Skeletal muscle tissue (tissue), 4 donors: ENCODE results near the gene NOXA1. TPM values are rescaled to one million over a fixed set of nuclear protein-coding genes. Genes with fewer than 3 reads are reported as not detected.
A peak's percentile ranks its signal among the peaks of the same experiment; 100 is the strongest.

ENCODE experiments used
- H3K27ac ChIP-seq: one replicate; pipeline ENCODE4 v1.7.0; 2013; ENCODE audit warnings: mild to moderate bottlenecking, low read depth, low read length, inconsistent platforms
- H3K27me3 ChIP-seq, 3 donors: one replicate each; pipeline ENCODE4 v1.7.0; 2013; ENCODE audit warnings: low read length in 3 of 3; ENCODE audit not compliant: control insufficient read depth in 3 of 3, insufficient read depth in 3 of 3
- H3K36me3 ChIP-seq, 3 donors: one replicate each; pipeline ENCODE4 v1.7.0; 2013; ENCODE audit warnings: low read length in 3 of 3; ENCODE audit not compliant: control insufficient read depth in 3 of 3, insufficient read depth in 3 of 3
- H3K4me1 ChIP-seq, 3 donors: one replicate each; pipeline ENCODE4 v1.7.0; 2013; ENCODE audit warnings: low read length in 3 of 3, mild to moderate bottlenecking in 3 of 3; ENCODE audit not compliant: control insufficient read depth in 3 of 3, insufficient read depth in 3 of 3
- H3K4me3 ChIP-seq, 3 donors: one replicate each; pipeline ENCODE4 v1.7.0; 2013; ENCODE audit warnings: low read length in 3 of 3
- H3K9ac ChIP-seq, 3 donors: one replicate each; pipeline ENCODE4 v1.7.0; 2013; ENCODE audit warnings: low read length in 3 of 3, mild to moderate bottlenecking in 3 of 3, moderate library complexity in 2 of 3, low read depth in 1 of 3
- H3K9me3 ChIP-seq, 3 donors: one replicate each; pipeline ENCODE4 v1.7.0; 2013; ENCODE audit warnings: low read length in 3 of 3; ENCODE audit not compliant: control insufficient read depth in 3 of 3
- total RNA-seq: library from RNA; depleted of rRNA; stranded (reverse); fragments of >200 nt; gene quantifications from one replicate; pipeline ENCODE4 v1.2.3, GENCODE V29; 2014
- donor health status: Osteomylitis.

Gene NOXA1
- total RNA-seq, 1 donor from 2014 or later: 0.52 TPM

GRCh38 chr9:137415451-137415850 lies 7.7 kb upstream of the NOXA1 start:
- Histone ChIP-seq H3K4me3 (no peak overlapping the region), H3K9ac (no peak overlapping the region), H3K27ac (no peak overlapping the region), H3K36me3 (no peaks in the 10 kb centered on the region), H3K4me1 (peaks cover 10 to 29% (median 17%) of the 10 kb centered on the region in 3 donors), H3K27me3 (no peaks in the 10 kb centered on the region), H3K9me3 (no peaks in the 10 kb centered on the region)

DNA sequence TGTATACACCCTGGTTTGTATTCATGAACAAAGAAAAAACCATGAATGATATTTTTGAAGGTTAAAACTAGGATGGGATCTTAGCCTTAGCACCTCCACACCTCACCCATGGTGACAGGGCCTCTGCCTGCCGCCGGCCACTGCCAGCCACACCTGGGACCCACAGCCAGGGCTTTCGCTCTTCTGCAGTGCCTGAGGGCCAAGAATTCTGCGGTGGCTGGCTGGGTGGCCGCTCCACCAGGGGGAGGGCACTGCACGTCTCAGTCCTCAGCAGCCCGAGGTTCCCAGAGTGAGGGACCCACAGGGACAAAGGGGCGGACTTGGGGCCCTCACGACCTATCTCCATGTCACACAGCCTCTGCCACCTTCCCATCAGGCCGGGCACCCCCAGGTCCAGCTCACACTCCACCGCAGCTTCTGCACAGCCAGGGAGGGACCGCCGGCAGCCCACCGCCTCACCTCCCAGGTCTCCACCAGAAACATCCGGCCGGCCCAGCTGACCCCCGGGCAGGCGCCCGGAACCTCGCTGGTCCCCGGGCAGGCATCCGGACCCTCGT lies 7.1 kb upstream of the NOXA1 start:
- Histone ChIP-seq H3K9me3 (no peaks in the 10 kb centered on the region), H3K36me3 (no peaks in the 10 kb centered on the region), H3K4me1 (peaks cover 10 to 22% (median 13%) of the 10 kb centered on the region in 3 donors), H3K27ac (no peak overlapping the region), H3K9ac (no peak overlapping the region), H3K4me3 (no peak overlapping the region), H3K27me3 (no peaks in the 10 kb centered on the region)

- H3K9me3 ChIP-seq: no peaks in the 10 kb centered on the region
- H3K27me3 ChIP-seq: no peaks in the 10 kb centered on the region
- no peak overlapping the region for H3K4me3 ChIP-seq
- H3K36me3 ChIP-seq: no peaks in the 10 kb centered on the region
- H3K27ac ChIP-seq: no peak overlapping the region
- no peak overlapping the region for H3K9ac ChIP-seq
- H3K4me1 ChIP-seq: peaks cover 14 to 21% (median 16%) of the 10 kb centered on the region in 3 donors
These were observed 6.5 kb upstream of the NOXA1 start for GRCh38 chr9:137416563-137417151.

DNA sequence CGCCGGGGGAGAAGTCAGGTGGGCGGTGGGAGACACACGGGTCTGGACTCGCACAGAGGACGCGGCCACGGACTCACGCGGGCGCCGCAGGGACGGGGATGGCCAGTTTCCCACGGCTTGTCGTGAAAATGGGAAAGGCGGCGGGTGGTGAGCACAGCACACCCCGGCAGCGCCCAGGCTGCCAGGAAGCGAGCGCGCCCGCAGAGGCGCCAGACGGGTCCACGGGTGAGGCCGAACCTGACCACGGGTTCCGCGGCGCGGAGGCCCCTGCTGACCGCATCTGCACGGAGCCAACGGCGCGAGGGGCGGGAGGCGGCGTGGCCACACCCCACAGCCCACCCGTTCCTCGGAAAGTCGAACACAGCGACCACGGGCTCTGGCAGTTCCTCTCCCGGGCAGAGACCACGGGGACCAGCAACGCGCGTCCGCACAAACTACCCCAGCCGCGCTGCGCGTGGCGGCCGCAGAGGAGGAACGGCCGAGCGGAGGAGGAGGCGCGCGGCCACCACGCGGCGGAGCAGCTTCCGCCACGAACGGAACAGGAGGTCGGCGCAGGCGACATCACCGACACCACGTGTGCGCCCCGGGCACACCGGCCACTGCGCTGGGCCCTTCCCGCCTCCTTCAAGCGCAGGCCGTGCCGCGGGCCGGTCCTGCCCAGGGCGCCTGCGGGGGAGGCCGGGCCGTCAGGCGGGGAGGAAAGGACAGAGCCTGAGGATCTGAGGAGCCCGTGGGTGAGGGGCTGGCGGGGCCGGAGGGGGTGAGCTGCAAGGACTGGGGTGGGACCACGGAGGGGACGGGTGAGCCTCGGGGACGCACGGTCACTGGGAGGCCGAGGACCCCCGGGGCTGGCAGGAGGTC lies 5.8 kb upstream of the NOXA1 start:
- H3K27ac ChIP-seq: no peak overlapping the region

GRCh38 chr9:137421838-137422603 lies 1.2 kb upstream of the NOXA1 start:
- H3K27me3 ChIP-seq: no peaks in the 10 kb centered on the region
- H3K9ac ChIP-seq: peak overlapping the region; percentile 73 to 90 (median 83)
- H3K4me1 ChIP-seq: peaks cover 13 to 24% (median 17%) of the 10 kb centered on the region in 3 donors
- H3K36me3 ChIP-seq: no peaks in the 10 kb centered on the region
- peak overlapping the region; percentile 78 to 87 (median 83) for H3K4me3 ChIP-seq
- H3K9me3 ChIP-seq: no peaks in the 10 kb centered on the region
- H3K27ac ChIP-seq: peak overlapping the region; percentile 40

More for the DNA sequence above, 5.8 kb upstream of the NOXA1 start:
- Histone ChIP-seq H3K4me3 (peak overlapping the region in 2 of 3 donors; percentile 36 to 41), H3K9me3 (no peaks in the 10 kb centered on the region), H3K9ac (peak overlapping the region in 1 of 3 donors; percentile 60), H3K36me3 (no peaks in the 10 kb centered on the region), H3K27me3 (no peaks in the 10 kb centered on the region), H3K4me1 (peaks cover 16 to 21% (median 16%) of the 10 kb centered on the region in 3 donors)

DNA sequence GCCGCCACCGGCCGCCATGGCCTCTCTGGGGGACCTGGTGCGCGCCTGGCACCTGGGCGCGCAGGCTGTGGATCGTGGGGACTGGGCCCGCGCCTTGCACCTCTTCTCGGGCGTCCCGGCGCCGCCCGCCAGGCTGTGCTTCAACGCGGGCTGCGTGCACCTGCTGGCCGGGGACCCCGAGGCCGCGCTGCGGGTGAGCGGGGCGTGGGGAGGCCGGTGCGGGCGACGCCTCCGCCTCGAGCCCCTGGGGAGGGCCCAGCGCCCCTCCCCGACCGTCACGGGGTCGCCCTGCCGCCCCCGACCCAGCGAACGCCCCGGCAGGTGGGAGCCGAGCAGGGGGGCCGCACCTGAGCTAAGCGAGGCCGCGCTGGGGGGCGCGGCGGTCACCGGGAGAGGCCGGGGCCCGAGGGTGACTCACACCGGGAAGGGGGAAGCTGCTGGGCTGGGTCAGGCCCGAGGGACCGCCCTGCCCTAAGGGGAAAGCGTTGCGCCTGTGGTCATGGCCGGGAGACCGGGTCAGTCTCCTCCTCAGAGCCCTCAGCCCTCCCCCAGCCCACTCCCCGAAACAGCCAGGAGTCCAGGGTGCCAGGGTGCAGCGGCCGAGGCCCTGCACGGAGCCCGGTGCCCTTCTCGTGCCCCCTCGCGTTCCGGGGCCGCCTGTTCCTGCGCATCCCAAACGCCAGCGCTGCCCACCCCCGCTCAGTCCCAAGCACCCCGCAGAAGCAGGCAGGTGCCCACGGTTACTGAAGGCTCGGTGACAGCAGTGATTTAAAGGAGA lies 510 bp downstream of the NOXA1 start:
- Histone ChIP-seq H3K27me3 (no peaks in the 10 kb centered on the region), H3K4me1 (peaks cover 13 to 24% (median 17%) of the 10 kb centered on the region in 3 donors), H3K27ac (peak overlapping the region; percentile 51), H3K9me3 (no peaks in the 10 kb centered on the region), H3K36me3 (no peaks in the 10 kb centered on the region), H3K4me3 (peak overlapping the region; percentile 54 to 76 (median 70)), H3K9ac (peak overlapping the region; percentile 68 to 87 (median 71))

DNA sequence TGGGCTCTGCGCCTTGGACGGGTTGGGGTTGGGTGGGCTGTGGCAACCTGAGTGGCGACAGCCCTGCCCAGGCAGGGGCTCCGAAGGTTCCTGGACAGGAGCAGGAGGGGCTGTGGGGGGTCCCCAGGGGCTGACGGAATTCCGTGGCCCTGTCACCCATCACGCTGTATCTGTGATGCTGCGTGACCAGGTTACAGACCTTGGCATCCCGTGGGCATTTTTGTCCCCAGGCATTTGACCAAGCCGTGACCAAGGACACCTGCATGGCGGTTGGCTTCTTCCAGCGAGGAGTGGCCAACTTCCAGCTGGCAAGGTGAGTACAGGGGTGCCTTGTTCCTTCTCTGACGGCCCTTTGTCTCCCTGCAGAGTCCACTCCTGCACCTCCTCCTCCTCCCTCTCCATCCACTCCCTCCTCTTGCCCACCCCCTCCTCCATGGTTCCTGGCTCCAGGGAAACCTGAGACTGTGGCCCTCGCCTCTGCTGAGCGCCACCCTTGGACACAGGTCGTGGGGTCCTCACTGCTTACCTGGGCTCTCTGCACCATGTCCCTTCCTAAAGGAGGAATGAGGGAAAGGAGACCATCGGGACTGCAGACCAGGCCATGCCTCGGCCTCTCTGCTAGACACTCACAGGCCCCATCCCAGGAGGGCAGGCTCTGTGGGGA lies 3.0 kb downstream of the NOXA1 start:
- Histone ChIP-seq H3K27me3 (peaks cover 0 to 10% (median 6%) of the 10 kb centered on the region in 3 donors), H3K4me1 (peaks cover 13 to 30% (median 20%) of the 10 kb centered on the region in 3 donors), H3K9me3 (no peaks in the 10 kb centered on the region), H3K9ac (peak overlapping the region in 1 of 3 donors; percentile 25), H3K36me3 (no peaks in the 10 kb centered on the region), H3K4me3 (no peak overlapping the region), H3K27ac (no peak overlapping the region)

- Histone ChIP-seq H3K4me1 (peaks cover 4 to 20% (median 12%) of the 10 kb centered on the region in 3 donors), H3K9me3 (no peaks in the 10 kb centered on the region), H3K4me3 (no peak overlapping the region), H3K27me3 (peaks cover 0 to 10% (median 8%) of the 10 kb centered on the region in 3 donors), H3K9ac (no peak overlapping the region), H3K27ac (no peak overlapping the region), H3K36me3 (no peaks in the 10 kb centered on the region)
These were observed 4.5 kb downstream of the NOXA1 start for GRCh38 chr9:137427454-137428310.
